HCT116 (cell line): ENCODE data around the gene CDC42BPB.

Experiments used
- CEBPB ChIP-seq: IDR thresholded peaks from 2 replicates; pipeline ENCODE4 v1.6.1; 2012; ENCODE audit warnings: low read depth
- CTCF ChIP-seq, 3 experiments: fragments of 200-600 bp in 1 of 3; sonication (generic) in 1 of 3; IDR thresholded peaks in 2 of 3; conservative IDR thresholded peaks in 1 of 3; 2 replicates each; pipeline ENCODE4 v1.5.1; 2012 to 2017; ENCODE audit warnings: low read depth in 2 of 3, low read length in 2 of 3, antibody characterized with exemption in 1 of 3, borderline replicate concordance in 1 of 3, control low read depth in 1 of 3, mild to moderate bottlenecking in 1 of 3, mixed read lengths in 1 of 3, mixed run types in 1 of 3, moderate library complexity in 1 of 3; ENCODE audit not compliant: insufficient read depth in 1 of 3
- EZH2 ChIP-seq: fragments of 200-600 bp; sonication (generic); IDR thresholded peaks from 2 replicates; pipeline ENCODE4 v1.6.1; 2017; ENCODE audit warnings: antibody characterized with exemption, mixed run types
- EZH2phosphoT487 ChIP-seq: fragments of 200-600 bp; IDR thresholded peaks from 2 replicates; pipeline ENCODE4 v1.6.1; 2018; ENCODE audit warnings: antibody characterized with exemption, borderline replicate concordance
- JUND ChIP-seq: IDR thresholded peaks from 2 replicates; pipeline ENCODE4 v1.6.1; 2012
- POLR2A ChIP-seq: IDR thresholded peaks from 2 replicates; pipeline ENCODE4 v1.7.0; 2011; ENCODE audit warnings: borderline replicate concordance; ENCODE audit not compliant: insufficient read depth, insufficient read length; ENCODE audit errors: extremely low read depth
- POLR2AphosphoS5 ChIP-seq: IDR thresholded peaks from 2 replicates; pipeline ENCODE4 v1.6.1; 2011; ENCODE audit warnings: mild to moderate bottlenecking, low read depth, low read length, moderate library complexity
- SIN3A ChIP-seq: IDR thresholded peaks from 2 replicates; pipeline ENCODE4 v1.6.1; 2012; ENCODE audit warnings: low read depth
- SRF ChIP-seq: IDR thresholded peaks from 2 replicates; pipeline ENCODE4 v1.6.1; 2012; ENCODE audit warnings: low read depth
- YY1 ChIP-seq: IDR thresholded peaks from 2 replicates; pipeline ENCODE4 v1.6.1; 2011; ENCODE audit warnings: low read length, low read depth, moderate library complexity, mild to moderate bottlenecking; ENCODE audit not compliant: insufficient replicate concordance; ENCODE audit errors: extremely low read depth
- ZNF274 ChIP-seq: fragments of 200-500 bp; sonication (Bioruptor generic); IDR thresholded peaks from 2 replicates; pipeline ENCODE4 v1.6.1; 2014; ENCODE audit warnings: mild to moderate bottlenecking, low read depth, low read length, inconsistent platforms
- TF ChIP-seq, protein P1 (sequence below): IDR thresholded peaks from 2 replicates; pipeline ENCODE4 v1.6.1; 2012

GRCh38 chr14:102916347-102917055 lies 140.8 kb downstream of the CDC42BPB start:
- no peak for TF ChIP-seq EZH2
- no peak for TF ChIP-seq ZNF274
- no peak for TF ChIP-seq SRF
- no peak for TF ChIP-seq POLR2AphosphoS5
- no peak for TF ChIP-seq CTCF (IDR thresholded peaks at IDR 0.05 in 2 of 3, conservative IDR thresholded peaks at IDR 0.05 in 1 of 3; ENCODE audit: borderline replicate concordance in 1 of 3, insufficient read depth in 1 of 3, low read depth in 2 of 3, low read length in 2 of 3)
- no peak for TF ChIP-seq EZH2phosphoT487
- TF ChIP-seq, protein P1, sequence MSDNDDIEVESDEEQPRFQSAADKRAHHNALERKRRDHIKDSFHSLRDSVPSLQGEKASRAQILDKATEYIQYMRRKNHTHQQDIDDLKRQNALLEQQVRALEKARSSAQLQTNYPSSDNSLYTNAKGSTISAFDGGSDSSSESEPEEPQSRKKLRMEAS: no peak
- no peak for TF ChIP-seq POLR2A
- no peak for TF ChIP-seq YY1
- no peak for TF ChIP-seq CEBPB
- no peak for TF ChIP-seq JUND
- no peak for TF ChIP-seq SIN3A
